HEK293T (cell line): Measurements from ENCODE around the gene C19orf25.

Experiments
- CTCF ChIA-PET: fragments of 350-600 bp; formaldehyde crosslinking; extraction: SDS; loops from one replicate; lab custom pipeline; 2021; ENCODE audit warnings: antibody characterized with exemption, inconsistent platforms; lab: Yijun Ruan, JAX
- POLR2A ChIA-PET: fragments of 350-600 bp; formaldehyde crosslinking; extraction: SDS; loops from one replicate; lab custom pipeline; 2020; ENCODE audit warnings: antibody characterized with exemption, inconsistent platforms; lab: Yijun Ruan, JAX
- DNase-seq: peaks from one replicate; pipeline ENCODE4 v3.0.0; 2012; ENCODE audit warnings: mixed read lengths; ENCODE audit errors: extremely low spot score
- ARNT ChIP-seq: fragments of 450-650 bp; IDR thresholded peaks from 2 replicates; pipeline ENCODE4 v1.6.1; 2017; ENCODE audit warnings: mild to moderate bottlenecking
- BHLHE40 ChIP-seq: fragments of 450-650 bp; IDR thresholded peaks from 2 replicates; pipeline ENCODE4 v1.6.1; 2016; ENCODE audit warnings: mild to moderate bottlenecking, moderate library complexity, borderline replicate concordance
- CTBP1 ChIP-seq: fragments of 450-650 bp; IDR thresholded peaks from 2 replicates; pipeline ENCODE4 v1.6.1; 2016; ENCODE audit warnings: borderline replicate concordance
- ELF4 ChIP-seq: fragments of 450-650 bp; IDR thresholded peaks from 2 replicates; pipeline ENCODE4 v1.6.1; 2017; ENCODE audit warnings: antibody characterized with exemption
- FOXA1 ChIP-seq: fragments of 450-650 bp; IDR thresholded peaks from 2 replicates; pipeline ENCODE4 v1.6.1; 2016; ENCODE audit warnings: mild to moderate bottlenecking
- FOXK2 ChIP-seq: fragments of 450-650 bp; IDR thresholded peaks from 2 replicates; pipeline ENCODE4 v1.6.1; 2016; ENCODE audit warnings: mild to moderate bottlenecking
- FOXM1 ChIP-seq: fragments of 450-650 bp; IDR thresholded peaks from 2 replicates; pipeline ENCODE4 v1.6.1; 2017; ENCODE audit warnings: mild to moderate bottlenecking, borderline replicate concordance
- HDGF ChIP-seq: fragments of 450-650 bp; IDR thresholded peaks from 2 replicates; pipeline ENCODE4 v1.6.1; 2017; ENCODE audit warnings: antibody characterized with exemption, borderline replicate concordance
- L3MBTL2 ChIP-seq: fragments of 450-650 bp; conservative IDR thresholded peaks from 2 replicates; pipeline ENCODE4 v1.6.1; 2016; ENCODE audit warnings: mild to moderate bottlenecking
- LEF1 ChIP-seq: fragments of 450-650 bp; IDR thresholded peaks from 2 replicates; pipeline ENCODE4 v1.6.1; 2017; ENCODE audit warnings: mild to moderate bottlenecking, borderline replicate concordance
- NFRKB ChIP-seq: fragments of 450-650 bp; IDR thresholded peaks from 2 replicates; pipeline ENCODE4 v1.6.1; 2016; ENCODE audit warnings: mild to moderate bottlenecking, moderate library complexity
- PKNOX1 ChIP-seq: fragments of 450-650 bp; IDR thresholded peaks from 2 replicates; pipeline ENCODE4 v1.6.1; 2016
- SP1 ChIP-seq: fragments of 450-650 bp; IDR thresholded peaks from 2 replicates; pipeline ENCODE4 v1.6.1; 2017
- SUZ12 ChIP-seq: fragments of 450-650 bp; IDR thresholded peaks from 2 replicates; pipeline ENCODE4 v1.6.1; 2016; ENCODE audit warnings: mild to moderate bottlenecking
- TARDBP ChIP-seq: fragments of 450-650 bp; IDR thresholded peaks from 2 replicates; pipeline ENCODE4 v1.6.1; 2016
- ZNF384 ChIP-seq: fragments of 450-650 bp; IDR thresholded peaks from 2 replicates; pipeline ENCODE4 v1.6.1; 2016

The C19orf25 gene

GRCh38 chr19:1491114-1491848 lies 12.3 kb upstream of the C19orf25 start, which contains the start of gene REEP6:
REEP6 (plus strand) TSS chr19:1491181; CDS start chr19:1491270, 89 bp downstream.
- DNase-seq = no peak
- POLR2A ChIA-PET = interaction anchor here (0.7 to 1.0 kb wide), 3 partner anchors 9 to 222 kb away, joined by 3 to 6 read pairs (median 4); partner anchors contain the start of gene CIRBP
- TF ChIP-seq L3MBTL2 (0 out of 2 replicates have a peak, but pooled peaks have one; percentile 11), LEF1 (0 out of 2 replicates have a peak, but pooled peaks have one; percentile 16), ZNF384 (no peak)
- CTCF ChIA-PET = interaction anchor here (1.0 kb wide), 2 partner anchors 13 to 346 kb away, joined by 3 to 4 read pairs; no protein-coding TSS in a partner anchor

- TF ChIP-seq NFRKB (no peak), SP1 (peak; percentile 96), HDGF (peak; percentile 99), ELF4 (no peak), CTBP1 (no peak), FOXM1 (0 out of 2 replicates have a peak, but pooled peaks have one; percentile 1), ARNT (no peak), FOXA1 (no peak), LEF1 (no peak), L3MBTL2 (peak; percentile 92), TARDBP (no peak), FOXK2 (no peak), PKNOX1 (peak; percentile 73), ZNF384 (no peak), SUZ12 (no peak), BHLHE40 (no peak)
- ChIA-PET CTCF (interaction anchor here (1.0 kb wide), 2 partner anchors 13 to 347 kb away, joined by 3 to 4 read pairs; no protein-coding TSS in a partner anchor), POLR2A (interaction anchor here (0.7 to 1.0 kb wide), 3 partner anchors 9 to 222 kb away, joined by 3 to 6 read pairs (median 4); partner anchors contain the start of gene CIRBP)
- peak; percentile 96 for DNase-seq
Observed at GRCh38 chr19:1490311-1491113, 11.5 kb upstream of the C19orf25 start, which contains the start of gene PCSK4. PCSK4 (minus strand) TSS chr19:1490350; CDS start chr19:1490346, 4 bp downstream.

GRCh38 chr19:1489463-1490310 lies 10.7 kb upstream of the C19orf25 start:
- ChIA-PET POLR2A (no interaction called here), CTCF (interaction anchor here (1.4 kb wide), 1 partner anchor 56 kb away, joined by 4 read pairs; no protein-coding TSS in a partner anchor)

GRCh38 chr19:1488282-1488601 lies 9.2 kb upstream of the C19orf25 start:
- DNase-seq = no peak
- no peak for TF ChIP-seq SP1
- no peak for TF ChIP-seq NFRKB
- TF ChIP-seq L3MBTL2 = no peak
- TF ChIP-seq FOXM1 = no peak
- no peak for TF ChIP-seq SUZ12
- TF ChIP-seq ZNF384 = no peak
- TF ChIP-seq ARNT = no peak
- TF ChIP-seq LEF1 = no peak
- TF ChIP-seq ELF4 = no peak
- no peak for TF ChIP-seq FOXA1
- ChIA-PET POLR2A (interaction anchor here (1.2 kb wide), 1 partner anchor 13 kb away, joined by 3 read pairs; no protein-coding TSS in a partner anchor), CTCF (interaction anchor here (0.6 kb wide), 1 partner anchor 12 kb away, joined by 5 read pairs; no protein-coding TSS in a partner anchor)

More at GRCh38 chr19:1489463-1490310, 10.7 kb upstream of the C19orf25 start:
- TF ChIP-seq FOXM1 = no peak
- no peak; the same call in 1 of the 2 replicates for TF ChIP-seq HDGF
- TF ChIP-seq ARNT = no peak
- TF ChIP-seq ELF4 = no peak
- TF ChIP-seq PKNOX1 = no peak
- TF ChIP-seq SUZ12 = no peak
- TF ChIP-seq NFRKB = no peak
- no peak for TF ChIP-seq FOXA1
- no peak for TF ChIP-seq CTBP1
- no peak for TF ChIP-seq LEF1
- no peak for TF ChIP-seq SP1
- no peak for TF ChIP-seq TARDBP
- TF ChIP-seq L3MBTL2 = no peak
- TF ChIP-seq FOXK2 = no peak
- TF ChIP-seq BHLHE40 = no peak
- no peak for TF ChIP-seq ZNF384
- DNase-seq = no peak

- DNase-seq = no peak
- ChIA-PET POLR2A (interaction anchor here (1.2 kb wide), 1 partner anchor 12 kb away, joined by 3 read pairs; no protein-coding TSS in a partner anchor), CTCF (no interaction called here)
- TF ChIP-seq SP1 (no peak), TARDBP (no peak), FOXM1 (no peak), FOXA1 (no peak), ZNF384 (no peak), ELF4 (no peak), BHLHE40 (no peak), SUZ12 (no peak), LEF1 (no peak), CTBP1 (no peak), NFRKB (no peak), HDGF (no peak), ARNT (no peak), L3MBTL2 (no peak), PKNOX1 (no peak), FOXK2 (no peak)
Observed at GRCh38 chr19:1487576-1488281, 8.7 kb upstream of the C19orf25 start.
